ENCODE data around the gene GAS7. TPM values are rescaled to one million over a fixed set of nuclear protein-coding genes. Genes with fewer than 3 reads are reported as not detected.
"Not testable (repeated sequence)": the region's sequence is repeated elsewhere in the genome, so short reads cannot be mapped to it uniquely, and the experiment has no call there.

The GAS7 gene
- total RNA-seq, 2 donors from 2014 or later = 115 to 119 TPM

GRCh38 chr17:10096596-10096995, 101.8 kb downstream of the GAS7 start:
- ATAC-seq = no peak
- intact Hi-C loops (cut with DNase I) = no loop called here
- no peak for DNase-seq

GRCh38 chr17:10095295-10095694, 103.1 kb downstream of the GAS7 start:
- intact Hi-C loops (cut with DNase I) = not testable (repeated sequence)
- ATAC-seq (peak in 1 of 2 donors; percentile 56), DNase-seq (peak; percentile 66)

- intact Hi-C loops (cut with DNase I) = no loop called here
- ATAC-seq = peak in 1 of 2 donors; percentile 7
- peak; percentile 58 for DNase-seq
Measured at GRCh38 chr17:10094797-10095196, 103.6 kb downstream of the GAS7 start.

GRCh38 chr17:10092595-10092994, 105.8 kb downstream of the GAS7 start:
- ATAC-seq = no peak
- no peak for DNase-seq
- intact Hi-C loops (cut with DNase I) = no loop called here

GRCh38 chr17:10091046-10091445, 107.4 kb downstream of the GAS7 start:
- DNase-seq (no peak), ATAC-seq (no peak)
- intact Hi-C loops (cut with DNase I) = no loop called here

- DNase-seq (no peak), ATAC-seq (peak in 1 of 2 donors; percentile 16)
- intact Hi-C loops (cut with DNase I) = no loop called here
Measured at GRCh38 chr17:10089196-10089804, 109.1 kb downstream of the GAS7 start.

GRCh38 chr17:10088444-10088843, 110.0 kb downstream of the GAS7 start:
- intact Hi-C loops (cut with DNase I) = no loop called here
- no peak for ATAC-seq
- no peak for DNase-seq

GRCh38 chr17:10087355-10087754, 111.1 kb downstream of the GAS7 start:
- DNase-seq = no peak
- peak in 1 of 2 donors; percentile 4 for ATAC-seq
- intact Hi-C loops (cut with DNase I) = no loop called here

- no peak for ATAC-seq
- intact Hi-C loops (cut with DNase I) = no loop called here
Measured at GRCh38 chr17:10083864-10084263, 114.5 kb downstream of the GAS7 start.

GRCh38 chr17:10082795-10083194, 115.6 kb downstream of the GAS7 start:
- ATAC-seq = no peak
- intact Hi-C loops (cut with DNase I) = no loop called here
- DNase-seq = no peak

More at GRCh38 chr17:10083864-10084263, 114.5 kb downstream of the GAS7 start:
- no peak for DNase-seq

- ATAC-seq (no peak), DNase-seq (no peak)
- intact Hi-C loops (cut with DNase I) = no loop called here
Measured at GRCh38 chr17:10081571-10082169, 116.7 kb downstream of the GAS7 start.

GRCh38 chr17:10077561-10078299, 120.7 kb downstream of the GAS7 start:
- DNase-seq (no peak), ATAC-seq (no peak)
- intact Hi-C loops (cut with DNase I) = loop anchor here in 1 of 2 donors (10.0 kb wide), 1 partner anchor 57 kb away; no protein-coding TSS in a partner anchor

- intact Hi-C loops (cut with DNase I) = loop anchor here in 1 of 2 donors (10.0 kb wide), 1 partner anchor 59 kb away; no protein-coding TSS in a partner anchor
- DNase-seq = no peak
- no peak for ATAC-seq
Measured at GRCh38 chr17:10075919-10076318, 122.5 kb downstream of the GAS7 start.

- ATAC-seq = peak in 1 of 2 donors; percentile 41
Measured at GRCh38 chr17:10073941-10074340, 124.5 kb downstream of the GAS7 start.

GRCh38 chr17:10072556-10073425, 125.6 kb downstream of the GAS7 start:
- DNase-seq (no peak), ATAC-seq (no peak)
- intact Hi-C loops (cut with DNase I) = loop anchor here in 1 of 2 donors (10.0 kb wide), 1 partner anchor 62 kb away; no protein-coding TSS in a partner anchor

More at GRCh38 chr17:10073941-10074340, 124.5 kb downstream of the GAS7 start:
- no peak for DNase-seq
- intact Hi-C loops (cut with DNase I) = loop anchor here in 1 of 2 donors (10.0 kb wide), 1 partner anchor 61 kb away; no protein-coding TSS in a partner anchor

GRCh38 chr17:10072086-10072485, 126.3 kb downstream of the GAS7 start:
- ATAC-seq (no peak), DNase-seq (no peak)
- intact Hi-C loops (cut with DNase I) = loop anchor here in 1 of 2 donors (10.0 kb wide), 1 partner anchor 63 kb away; no protein-coding TSS in a partner anchor

GRCh38 chr17:10071141-10071540, 127.3 kb downstream of the GAS7 start:
- intact Hi-C loops (cut with DNase I) = loop anchor here in 1 of 2 donors (10.0 kb wide), 1 partner anchor 64 kb away; no protein-coding TSS in a partner anchor
- ATAC-seq (no peak), DNase-seq (no peak)

GRCh38 chr17:10070690-10071089, 127.7 kb downstream of the GAS7 start:
- intact Hi-C loops (cut with DNase I) = loop anchor here in 1 of 2 donors (10.0 kb wide), 1 partner anchor 64 kb away; no protein-coding TSS in a partner anchor
- DNase-seq (no peak), ATAC-seq (no peak)

- ATAC-seq (peak; percentile 47 to 81), DNase-seq (peak; percentile 50)
- intact Hi-C loops (cut with DNase I) = loop anchor here in 1 of 2 donors (10.0 kb wide), 1 partner anchor 46 kb away; no protein-coding TSS in a partner anchor
Measured at GRCh38 chr17:10069301-10069700, 129.1 kb downstream of the GAS7 start.

Data from left cardiac atrium (tissue), 4 donors.